ENCODE data around the gene PRR4.

- TF ChIP-seq CTCF (IDR thresholded peaks at IDR 0.05) (no peak), POLR2A (IDR thresholded peaks at IDR 0.05) (no peak), EP300 (IDR thresholded peaks at IDR 0.05) (no peak), POLR2AphosphoS5 (IDR thresholded peaks at IDR 0.05) (no peak)
Measured at GRCh38 chr12:10861366-10861765, 12.1 kb upstream of the PRR4 start.
